ENCODE results near the gene ZNF3.

The ZNF3 gene

DNA sequence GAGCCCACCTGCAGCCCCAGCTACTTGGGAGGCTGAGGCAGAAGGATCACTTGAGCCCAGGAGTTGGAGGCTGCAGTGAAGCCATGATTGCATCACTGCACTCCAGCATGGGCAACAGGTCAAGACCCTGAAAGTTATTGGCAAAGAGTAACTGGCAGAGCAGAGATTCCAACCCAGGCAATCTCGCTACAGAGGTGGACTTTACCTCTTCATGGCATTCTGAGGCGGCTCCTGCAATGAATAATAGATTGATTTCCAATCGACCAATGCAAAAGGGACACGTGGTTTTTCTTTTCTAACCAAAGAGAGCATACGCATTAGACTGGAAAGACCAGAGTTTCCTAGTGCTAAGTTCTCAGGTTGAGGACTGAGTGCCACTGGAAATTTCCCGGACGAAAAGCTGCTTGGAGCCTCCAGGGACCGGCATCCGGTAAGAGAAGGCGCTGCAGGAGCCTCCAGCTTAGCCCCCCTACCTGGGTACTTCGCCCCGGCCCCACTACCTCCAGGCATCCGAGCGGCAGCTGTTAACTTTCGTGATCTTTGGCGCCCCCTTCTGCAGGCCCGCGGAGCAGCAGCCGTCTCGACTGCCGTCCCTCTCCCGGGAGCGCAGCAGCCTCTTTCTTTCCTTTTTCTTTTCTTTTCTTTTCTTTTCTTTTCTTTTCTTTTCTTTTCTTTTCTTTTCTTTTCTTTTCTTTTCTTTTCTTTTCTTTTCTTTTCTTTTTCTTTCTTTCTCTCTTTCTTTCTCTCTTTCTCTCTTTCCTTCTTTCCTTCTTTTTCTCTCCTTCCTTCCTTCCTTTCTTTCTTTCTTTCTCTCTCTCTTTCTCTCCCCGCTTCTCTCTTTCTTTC, 49.3 kb upstream of the ZNF3 start:
- H3K9me3 ChIP-seq (ENCODE audit: control insufficient read depth, insufficient read depth, low read depth, low read length) = no peaks in the 10 kb centered on the region
- no peaks in the 10 kb centered on the region; the same call in 1 of the 2 replicates for H3K4me1 ChIP-seq (ENCODE audit: control insufficient read depth, insufficient read depth, low read length)
- no peaks in the 10 kb centered on the region for H3K36me3 ChIP-seq (ENCODE audit: control insufficient read depth in 2 of 2, insufficient read depth in 1 of 2, low read length in 2 of 2)
- H3K4me3 ChIP-seq (ENCODE audit: low read depth, low read length) = no peak overlapping the region
- ChIA-PET POLR2A (interaction anchor here (0.6 to 3.7 kb wide), 5 partner anchors 12 to 136 kb away, joined by 3 to 31 read pairs (median 4); partner anchors contain the start of genes AP4M1, LAMTOR4 and MCM7), CTCF (interaction anchor here (0.5 to 8.7 kb wide), 26 partner anchors 9 to 277 kb away, joined by 3 to 119 read pairs (median 4); no protein-coding TSS in a partner anchor)
- no peak overlapping the region for H3K27ac ChIP-seq (ENCODE audit: extremely low read depth, low read depth, low read length)
- no peak for TF ChIP-seq ZFP37 (tag by site-specific recombination; IDR thresholded peaks at IDR 0.05)
- TF ChIP-seq ZBTB48 (tag by site-specific recombination; IDR thresholded peaks at IDR 0.05) = no peak
- TF ChIP-seq ZNF266 (tag by site-specific recombination; IDR thresholded peaks at IDR 0.05; ENCODE audit: low read depth) = no peak
- no peak for TF ChIP-seq ZNF48 (tag by site-specific recombination; IDR thresholded peaks at IDR 0.05)
- TF ChIP-seq ZNF10 (tag by site-specific recombination; IDR thresholded peaks at IDR 0.05) = no peak
- TF ChIP-seq, protein P1, sequence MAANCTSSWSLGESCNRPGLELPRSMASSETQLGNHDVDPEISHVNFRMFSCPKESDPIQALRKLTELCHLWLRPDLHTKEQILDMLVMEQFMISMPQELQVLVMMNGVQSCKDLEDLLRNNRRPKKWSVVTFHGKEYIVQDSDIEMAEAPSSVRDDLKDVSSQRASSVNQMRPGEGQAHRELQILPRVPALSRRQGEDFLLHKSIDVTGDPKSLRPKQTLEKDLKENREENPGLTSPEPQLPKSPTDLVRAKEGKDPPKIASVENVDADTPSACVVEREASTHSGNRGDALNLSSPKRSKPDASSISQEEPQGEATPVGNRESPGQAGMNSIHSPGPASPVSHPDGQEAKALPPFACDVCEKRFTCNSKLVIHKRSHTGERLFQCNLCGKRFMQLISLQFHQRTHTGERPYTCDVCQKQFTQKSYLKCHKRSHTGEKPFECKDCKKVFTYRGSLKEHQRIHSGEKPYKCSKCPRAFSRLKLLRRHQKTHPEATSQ (tag by site-specific recombination; IDR thresholded peaks at IDR 0.05) = no peak
- TF ChIP-seq ZNF560 (tag by site-specific recombination; IDR thresholded peaks at IDR 0.05; ENCODE audit: borderline replicate concordance) = no peak
- no peak; the same call in 1 of the 2 replicates for TF ChIP-seq KLF8 (tag by site-specific recombination; IDR thresholded peaks at IDR 0.05)
- TF ChIP-seq GFI1B (tag by site-specific recombination; IDR thresholded peaks at IDR 0.05) = no peak
- TF ChIP-seq HOXA7 (CRISPR knock-in tag; IDR thresholded peaks at IDR 0.05; ENCODE audit: borderline replicate concordance) = no peak
- TF ChIP-seq ZNF155 (tag by site-specific recombination; IDR thresholded peaks at IDR 0.05) = no peak
- peak; percentile 94 for TF ChIP-seq GLIS1 (tag by site-specific recombination; IDR thresholded peaks at IDR 0.05)
- no peak for TF ChIP-seq ZNF707 (tag by site-specific recombination; IDR thresholded peaks at IDR 0.05)
- no peak for TF ChIP-seq SETDB1 (IDR thresholded peaks at IDR 0.05; ENCODE audit: insufficient read length, low read length)
- no peak for TF ChIP-seq ZNF404 (tag by site-specific recombination; IDR thresholded peaks at IDR 0.05)
- TF ChIP-seq, protein P2, sequence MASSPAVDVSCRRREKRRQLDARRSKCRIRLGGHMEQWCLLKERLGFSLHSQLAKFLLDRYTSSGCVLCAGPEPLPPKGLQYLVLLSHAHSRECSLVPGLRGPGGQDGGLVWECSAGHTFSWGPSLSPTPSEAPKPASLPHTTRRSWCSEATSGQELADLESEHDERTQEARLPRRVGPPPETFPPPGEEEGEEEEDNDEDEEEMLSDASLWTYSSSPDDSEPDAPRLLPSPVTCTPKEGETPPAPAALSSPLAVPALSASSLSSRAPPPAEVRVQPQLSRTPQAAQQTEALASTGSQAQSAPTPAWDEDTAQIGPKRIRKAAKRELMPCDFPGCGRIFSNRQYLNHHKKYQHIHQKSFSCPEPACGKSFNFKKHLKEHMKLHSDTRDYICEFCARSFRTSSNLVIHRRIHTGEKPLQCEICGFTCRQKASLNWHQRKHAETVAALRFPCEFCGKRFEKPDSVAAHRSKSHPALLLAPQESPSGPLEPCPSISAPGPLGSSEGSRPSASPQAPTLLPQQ (tag by site-specific recombination; IDR thresholded peaks at IDR 0.05) = 0 out of 2 replicates have a peak, but pooled peaks have one; percentile 46
- TF ChIP-seq GLI4 (tag by site-specific recombination; IDR thresholded peaks at IDR 0.05) = no peak
- no peak for TF ChIP-seq ZBTB7A (tag by site-specific recombination; IDR thresholded peaks at IDR 0.05; ENCODE audit: low read depth)
- TF ChIP-seq, protein P3, sequence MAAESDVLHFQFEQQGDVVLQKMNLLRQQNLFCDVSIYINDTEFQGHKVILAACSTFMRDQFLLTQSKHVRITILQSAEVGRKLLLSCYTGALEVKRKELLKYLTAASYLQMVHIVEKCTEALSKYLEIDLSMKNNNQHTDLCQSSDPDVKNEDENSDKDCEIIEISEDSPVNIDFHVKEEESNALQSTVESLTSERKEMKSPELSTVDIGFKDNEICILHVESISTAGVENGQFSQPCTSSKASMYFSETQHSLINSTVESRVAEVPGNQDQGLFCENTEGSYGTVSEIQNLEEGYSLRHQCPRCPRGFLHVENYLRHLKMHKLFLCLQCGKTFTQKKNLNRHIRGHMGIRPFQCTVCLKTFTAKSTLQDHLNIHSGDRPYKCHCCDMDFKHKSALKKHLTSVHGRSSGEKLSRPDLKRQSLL (tag by site-specific recombination; IDR thresholded peaks at IDR 0.05) = no peak
- TF ChIP-seq ZNF2 (tag by site-specific recombination; IDR thresholded peaks at IDR 0.05) = peak; percentile 71; the same call in 1 of the 2 replicates
- no peak for TF ChIP-seq ZNF76 (tag by site-specific recombination; IDR thresholded peaks at IDR 0.05; ENCODE audit: borderline replicate concordance, low read depth)
- peak; percentile 53 for TF ChIP-seq ZFP69B (tag by site-specific recombination; IDR thresholded peaks at IDR 0.05)
- TF ChIP-seq, protein P4, sequence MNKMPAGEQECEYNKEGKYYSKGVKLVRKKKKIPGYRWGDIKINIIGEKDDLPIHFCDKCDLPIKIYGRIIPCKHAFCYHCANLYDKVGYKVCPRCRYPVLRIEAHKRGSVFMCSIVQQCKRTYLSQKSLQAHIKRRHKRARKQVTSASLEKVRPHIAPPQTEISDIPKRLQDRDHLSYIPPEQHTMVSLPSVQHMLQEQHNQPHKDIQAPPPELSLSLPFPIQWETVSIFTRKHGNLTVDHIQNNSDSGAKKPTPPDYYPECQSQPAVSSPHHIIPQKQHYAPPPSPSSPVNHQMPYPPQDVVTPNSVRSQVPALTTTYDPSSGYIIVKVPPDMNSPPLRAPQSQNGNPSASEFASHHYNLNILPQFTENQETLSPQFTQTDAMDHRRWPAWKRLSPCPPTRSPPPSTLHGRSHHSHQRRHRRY (tag by site-specific recombination; IDR thresholded peaks at IDR 0.05) = no peak
- no peak for TF ChIP-seq ZNF510 (tag by site-specific recombination; IDR thresholded peaks at IDR 0.05; ENCODE audit: insufficient replicate concordance)
- no peak for TF ChIP-seq ZNF350 (tag by site-specific recombination; IDR thresholded peaks at IDR 0.05)
- no peak; the same call in 1 of the 2 replicates for TF ChIP-seq ZNF660 (tag by site-specific recombination; IDR thresholded peaks at IDR 0.05)
- TF ChIP-seq REPIN1 (tag by site-specific recombination; IDR thresholded peaks at IDR 0.05; ENCODE audit: low read depth) = peak; percentile 33; the same call in 1 of the 2 replicates
- no peak for TF ChIP-seq OSR2 (tag by site-specific recombination; IDR thresholded peaks at IDR 0.05)
- TF ChIP-seq ZNF391 (tag by site-specific recombination; IDR thresholded peaks at IDR 0.05; ENCODE audit: borderline replicate concordance, low read depth) = peak; percentile 37; the same call in 1 of the 2 replicates
- no peak for TF ChIP-seq ZNF157 (tag by site-specific recombination; IDR thresholded peaks at IDR 0.05)
- TF ChIP-seq ZNF610 (tag by site-specific recombination; IDR thresholded peaks at IDR 0.05; ENCODE audit: borderline replicate concordance) = peak; percentile 64; the same call in 1 of the 2 replicates
- TF ChIP-seq ZNF426 (tag by site-specific recombination; IDR thresholded peaks at IDR 0.05) = no peak
- TF ChIP-seq ZBTB21 (tag by site-specific recombination; IDR thresholded peaks at IDR 0.05) = no peak
- TF ChIP-seq ZSCAN30 (tag by site-specific recombination; IDR thresholded peaks at IDR 0.05) = no peak
- no peak for TF ChIP-seq ZNF211 (tag by site-specific recombination; IDR thresholded peaks at IDR 0.05; ENCODE audit: low read depth)

All from HEK293 (cell line).